Tibial artery (tissue), 4 donors: ENCODE measurements around the gene ANKLE2.

Source experiments
- DNase-seq, 2 donors: peaks; one replicate each; pipeline ENCODE4 v3.0.0-alpha.2; 2019
- H3K27ac ChIP-seq, 2 donors: fragments of 200-600 bp; sonication (generic) in 1 of 2; 1 replicate in 1 of 2; 2 replicates in 1 of 2; pipeline ENCODE4 v1.5.1; 2018 to 2019; ENCODE audit warnings: mild to moderate bottlenecking in 1 of 2
- H3K27me3 ChIP-seq, 2 donors: fragments of 200-600 bp; sonication (generic) in 1 of 2; one replicate each; pipeline versions ENCODE4 v1.5.1 to v1.6.0; 2016 to 2019
- H3K36me3 ChIP-seq, 3 donors: fragments of 200-600 bp; sonication (generic) in 2 of 3; one replicate each; pipeline ENCODE4 v1.5.1; 2016 to 2019; ENCODE audit warnings: mild to moderate bottlenecking in 2 of 3
- H3K4me1 ChIP-seq, 4 donors: fragments of 200-600 bp; sonication (generic) in 2 of 4; 1 replicate in 3 of 4; 2 replicates in 1 of 4; pipeline ENCODE4 v1.5.1; 2016 to 2019
- H3K4me3 ChIP-seq, 2 donors: fragments of 200-600 bp; sonication (generic) in 1 of 2; 1 replicate in 1 of 2; 2 replicates in 1 of 2; pipeline ENCODE4 v1.5.1; 2018 to 2019; ENCODE audit warnings: mild to moderate bottlenecking in 2 of 2
- H3K9me3 ChIP-seq, 3 donors: fragments of 200-600 bp; sonication (generic) in 1 of 3; one replicate each; pipeline ENCODE4 v1.5.1; 2016 to 2019
- intact Hi-C: fragments of 100-400 bp; cut with DNase I; formaldehyde crosslinking; loops from one replicate; pipeline ENCODE4 v1.15.0; 2023; ENCODE audit warnings: low total_unique reads
- TF ChIP-seq, protein P1 (sequence below), 2 experiments: fragments of 200-600 bp in 1 of 2; fragments of 450-650 bp in 1 of 2; IDR thresholded peaks; one replicate each; pipeline ENCODE4 v1.5.1; 2017 to 2019; ENCODE audit warnings: antibody characterized with exemption in 2 of 2, mild to moderate bottlenecking in 1 of 2, moderate library complexity in 1 of 2

The ANKLE2 gene

DNA sequence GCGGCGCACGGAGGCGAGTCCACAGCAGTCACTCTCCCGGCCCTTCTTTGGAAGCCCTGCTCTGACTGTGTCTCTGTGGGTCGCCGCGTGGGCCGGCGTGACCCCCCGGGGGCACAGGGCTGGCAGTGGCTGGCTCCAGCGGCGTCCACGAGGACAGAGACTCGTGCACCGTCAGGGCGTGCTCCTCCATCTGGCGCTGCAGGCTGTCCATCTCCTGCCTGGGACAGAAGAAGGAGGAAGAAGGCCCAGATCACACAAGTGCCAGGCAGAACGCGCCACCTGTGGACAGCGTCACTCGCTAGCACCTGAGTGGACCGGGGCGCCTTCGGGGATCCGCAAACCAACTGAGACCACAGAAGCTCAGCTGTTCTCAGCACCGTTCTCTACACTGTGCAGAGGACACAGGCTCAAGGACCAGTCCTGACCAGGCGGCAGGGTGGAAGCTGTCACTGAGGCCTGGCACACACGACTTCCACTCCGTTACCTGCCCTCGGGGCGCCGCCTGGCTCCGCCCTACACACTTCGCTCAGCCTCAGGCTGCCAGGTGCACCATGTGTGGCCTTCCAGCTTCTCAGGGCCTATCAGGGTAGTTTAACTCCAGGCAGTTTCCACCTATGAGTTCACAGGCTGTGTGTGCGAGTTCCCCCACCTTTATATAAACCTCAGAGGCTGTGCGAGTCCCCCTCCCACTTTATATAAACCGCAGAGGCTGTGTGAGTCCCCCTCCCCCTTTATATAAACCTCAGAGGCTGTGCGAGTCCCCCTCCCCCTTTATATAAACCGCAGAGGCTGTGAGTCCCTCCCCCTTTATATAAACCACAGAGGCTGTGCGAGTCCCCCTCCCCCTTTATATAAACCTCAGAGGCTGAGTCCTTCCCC lies 11.7 kb upstream of the ANKLE2 start:
- no peaks in the 10 kb centered on the region for H3K27me3 ChIP-seq
- no peak overlapping the region for H3K27ac ChIP-seq
- TF ChIP-seq, protein P1, sequence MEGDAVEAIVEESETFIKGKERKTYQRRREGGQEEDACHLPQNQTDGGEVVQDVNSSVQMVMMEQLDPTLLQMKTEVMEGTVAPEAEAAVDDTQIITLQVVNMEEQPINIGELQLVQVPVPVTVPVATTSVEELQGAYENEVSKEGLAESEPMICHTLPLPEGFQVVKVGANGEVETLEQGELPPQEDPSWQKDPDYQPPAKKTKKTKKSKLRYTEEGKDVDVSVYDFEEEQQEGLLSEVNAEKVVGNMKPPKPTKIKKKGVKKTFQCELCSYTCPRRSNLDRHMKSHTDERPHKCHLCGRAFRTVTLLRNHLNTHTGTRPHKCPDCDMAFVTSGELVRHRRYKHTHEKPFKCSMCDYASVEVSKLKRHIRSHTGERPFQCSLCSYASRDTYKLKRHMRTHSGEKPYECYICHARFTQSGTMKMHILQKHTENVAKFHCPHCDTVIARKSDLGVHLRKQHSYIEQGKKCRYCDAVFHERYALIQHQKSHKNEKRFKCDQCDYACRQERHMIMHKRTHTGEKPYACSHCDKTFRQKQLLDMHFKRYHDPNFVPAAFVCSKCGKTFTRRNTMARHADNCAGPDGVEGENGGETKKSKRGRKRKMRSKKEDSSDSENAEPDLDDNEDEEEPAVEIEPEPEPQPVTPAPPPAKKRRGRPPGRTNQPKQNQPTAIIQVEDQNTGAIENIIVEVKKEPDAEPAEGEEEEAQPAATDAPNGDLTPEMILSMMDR (IDR thresholded peaks at IDR 0.05): no peak
- H3K4me3 ChIP-seq: no peak overlapping the region
- H3K4me1 ChIP-seq: peaks cover 0 to 7% (median 3%) of the 10 kb centered on the region in 4 donors
- no peaks in the 10 kb centered on the region for H3K9me3 ChIP-seq
- H3K36me3 ChIP-seq: peaks cover 70 to 87% (median 77%) of the 10 kb centered on the region in 3 donors
- intact Hi-C loops: loop anchor here (10.0 kb wide), 1 partner anchor 51 kb away; the partner anchor contains the start of gene GOLGA3
- DNase-seq: no peak

DNA sequence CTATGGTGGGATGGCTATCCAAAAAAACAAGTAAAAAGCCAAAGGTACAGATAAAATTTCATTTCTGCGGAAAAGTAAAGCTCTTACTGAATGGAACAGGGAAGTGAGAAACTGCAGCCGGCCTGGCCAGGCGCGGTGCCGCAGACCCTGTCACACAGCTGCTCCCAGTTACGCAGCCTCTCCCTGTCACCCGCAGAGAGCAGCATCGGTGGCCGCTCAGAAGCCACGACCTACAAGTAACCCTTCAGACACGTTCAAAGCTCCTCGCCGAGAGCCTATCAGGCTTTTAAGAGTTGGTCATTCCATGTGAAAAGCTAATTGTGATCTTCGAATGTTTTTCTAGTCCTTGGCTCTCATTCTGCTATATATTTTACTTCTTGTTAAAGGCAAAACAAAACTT lies 11.0 kb upstream of the ANKLE2 start:
- peak in 1 of 2 donors; percentile 46 for DNase-seq
- no peaks in the 10 kb centered on the region for H3K27me3 ChIP-seq
- TF ChIP-seq, protein P1 (IDR thresholded peaks at IDR 0.05): no peak
- no peak overlapping the region for H3K4me3 ChIP-seq
- intact Hi-C loops: loop anchor here (10.0 kb wide), 1 partner anchor 52 kb away; the partner anchor contains the start of gene GOLGA3
- H3K27ac ChIP-seq: no peak overlapping the region
- H3K4me1 ChIP-seq: peaks cover 0 to 7% (median 3%) of the 10 kb centered on the region in 4 donors
- H3K36me3 ChIP-seq: peaks cover 63 to 80% (median 73%) of the 10 kb centered on the region in 3 donors
- H3K9me3 ChIP-seq: no peaks in the 10 kb centered on the region

DNA sequence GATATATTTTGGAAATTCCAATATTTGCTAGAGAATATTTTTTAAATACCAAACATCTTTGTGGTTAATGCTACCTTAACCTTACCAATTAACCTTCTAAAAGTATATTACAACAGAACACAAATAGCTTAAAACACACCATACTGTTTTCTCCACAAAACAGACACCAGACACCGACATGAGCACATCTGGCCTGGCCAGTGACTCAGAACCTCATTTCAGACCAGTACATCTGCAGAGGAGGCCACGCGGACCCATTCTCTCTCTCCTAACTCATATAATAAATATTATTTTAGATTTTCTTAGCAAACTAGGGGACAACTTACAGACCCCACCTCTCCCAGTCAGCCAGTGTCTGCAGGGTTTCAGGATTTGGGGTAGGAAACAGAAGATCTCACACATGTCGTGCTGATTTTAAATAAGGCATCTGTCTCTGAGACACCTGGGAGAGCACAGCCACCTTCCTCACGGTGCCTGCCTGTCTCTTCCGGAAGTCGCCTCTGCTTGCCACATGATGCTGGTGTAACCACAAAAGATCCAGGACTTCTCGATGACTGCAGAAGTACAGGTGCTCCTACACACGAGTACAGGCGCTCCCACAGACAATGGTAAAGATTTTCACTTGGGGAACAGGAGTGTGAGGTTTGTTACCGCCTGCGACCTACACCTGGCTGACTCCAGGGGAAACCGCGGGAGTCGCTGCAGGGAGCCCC lies 9.7 kb upstream of the ANKLE2 start:
- Histone ChIP-seq H3K36me3 (peaks cover 50 to 67% (median 63%) of the 10 kb centered on the region in 3 donors), H3K27ac (no peak overlapping the region), H3K27me3 (no peaks in the 10 kb centered on the region), H3K4me1 (no peaks in the 10 kb centered on the region), H3K9me3 (no peaks in the 10 kb centered on the region), H3K4me3 (no peak overlapping the region)
- TF ChIP-seq, protein P1 (IDR thresholded peaks at IDR 0.05): no peak
- intact Hi-C loops: loop anchor here (10.0 kb wide), 1 partner anchor 54 kb away; the partner anchor contains the start of gene GOLGA3
- DNase-seq: no peak

DNA sequence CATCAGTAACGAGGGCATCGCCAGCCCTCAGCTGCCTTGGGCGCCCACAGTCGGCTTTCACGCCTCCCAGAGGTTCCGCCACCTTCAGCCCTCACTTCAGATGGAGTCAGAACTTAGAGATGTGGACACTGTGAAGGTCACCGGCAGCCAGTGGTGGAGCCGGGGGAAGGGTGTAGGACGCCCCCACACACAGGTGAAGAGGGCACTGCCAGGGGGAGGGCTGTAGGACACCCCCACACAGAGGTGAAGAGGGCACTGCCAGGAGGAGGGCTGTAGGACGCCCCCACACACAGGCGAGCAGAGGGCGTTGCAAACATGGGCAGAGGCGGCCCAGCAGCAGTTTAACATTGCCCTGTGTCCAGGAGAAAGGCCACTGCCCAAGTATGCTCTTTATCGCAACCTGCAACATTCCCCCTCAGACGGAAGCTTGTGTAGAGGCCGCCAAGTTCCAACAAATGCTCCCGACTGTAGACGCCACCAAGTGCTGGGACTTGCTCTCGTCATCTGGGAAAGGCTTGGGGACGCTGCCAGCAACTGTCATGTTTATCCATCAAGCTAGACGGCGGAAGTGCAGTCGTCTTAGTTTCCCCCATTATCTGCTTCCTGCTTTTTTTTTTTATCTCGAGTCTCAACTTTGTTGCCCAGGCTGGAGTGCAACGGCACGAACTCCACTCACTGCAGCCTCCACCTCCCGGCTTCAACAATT lies 4.9 kb upstream of the ANKLE2 start:
- TF ChIP-seq, protein P1 (IDR thresholded peaks at IDR 0.05): no peak
- H3K27me3 ChIP-seq: no peaks in the 10 kb centered on the region
- peaks cover 3 to 20% (median 18%) of the 10 kb centered on the region in 3 donors for H3K36me3 ChIP-seq
- no peaks in the 10 kb centered on the region for H3K9me3 ChIP-seq
- H3K4me1 ChIP-seq: peaks cover 0 to 8% (median 7%) of the 10 kb centered on the region in 4 donors
- H3K27ac ChIP-seq: peak overlapping the region in 1 of 2 donors; percentile 36
- intact Hi-C loops: loop anchor here (10.0 kb wide), 2 partner anchors 52 to 138 kb away; partner anchors contain the start of gene PGAM5
- peak in 1 of 2 donors; percentile 70 for DNase-seq
- no peak overlapping the region for H3K4me3 ChIP-seq

DNA sequence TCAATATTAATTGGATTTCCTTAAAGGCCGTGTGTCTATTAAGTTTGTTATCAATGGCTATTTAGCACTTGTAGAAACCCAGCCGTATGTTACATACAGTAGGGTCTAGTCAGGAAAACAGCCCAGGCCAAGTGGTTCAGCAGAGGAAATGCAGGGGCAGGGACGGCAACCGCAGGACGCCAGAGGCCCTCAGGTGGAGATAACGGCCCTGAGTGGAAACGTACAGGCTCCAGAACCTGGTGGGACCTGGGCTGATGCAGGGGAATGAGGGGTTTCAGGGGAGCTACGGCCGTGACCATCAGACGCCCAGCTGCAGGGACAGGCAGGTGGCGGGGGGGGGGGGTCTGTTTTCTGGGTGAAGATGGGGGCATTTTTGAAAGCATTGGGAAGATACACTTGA lies 3.7 kb upstream of the ANKLE2 start:
- H3K27ac ChIP-seq: no peak overlapping the region
- H3K4me1 ChIP-seq: peaks cover 0 to 14% (median 12%) of the 10 kb centered on the region in 4 donors
- intact Hi-C loops: loop anchor here (10.0 kb wide), 2 partner anchors 51 to 139 kb away; partner anchors contain the start of gene PGAM5
- no peaks in the 10 kb centered on the region for H3K27me3 ChIP-seq
- TF ChIP-seq, protein P1 (IDR thresholded peaks at IDR 0.05): no peak
- H3K9me3 ChIP-seq: no peaks in the 10 kb centered on the region
- DNase-seq: no peak
- H3K36me3 ChIP-seq: peaks cover 0 to 9% (median 7%) of the 10 kb centered on the region in 3 donors
- H3K4me3 ChIP-seq: no peak overlapping the region
